Measurements from ENCODE around the gene RAB10. TPM values are rescaled to one million over a fixed set of nuclear protein-coding genes. Genes with fewer than 3 reads are reported as not detected.

RAB10 gene
- total and polyA plus RNA-seq, 2 of the 13 experiments (the other 11 are each of a cell fraction or from before 2014, with no cell fraction given): 48.2 to 120 TPM

DNA sequence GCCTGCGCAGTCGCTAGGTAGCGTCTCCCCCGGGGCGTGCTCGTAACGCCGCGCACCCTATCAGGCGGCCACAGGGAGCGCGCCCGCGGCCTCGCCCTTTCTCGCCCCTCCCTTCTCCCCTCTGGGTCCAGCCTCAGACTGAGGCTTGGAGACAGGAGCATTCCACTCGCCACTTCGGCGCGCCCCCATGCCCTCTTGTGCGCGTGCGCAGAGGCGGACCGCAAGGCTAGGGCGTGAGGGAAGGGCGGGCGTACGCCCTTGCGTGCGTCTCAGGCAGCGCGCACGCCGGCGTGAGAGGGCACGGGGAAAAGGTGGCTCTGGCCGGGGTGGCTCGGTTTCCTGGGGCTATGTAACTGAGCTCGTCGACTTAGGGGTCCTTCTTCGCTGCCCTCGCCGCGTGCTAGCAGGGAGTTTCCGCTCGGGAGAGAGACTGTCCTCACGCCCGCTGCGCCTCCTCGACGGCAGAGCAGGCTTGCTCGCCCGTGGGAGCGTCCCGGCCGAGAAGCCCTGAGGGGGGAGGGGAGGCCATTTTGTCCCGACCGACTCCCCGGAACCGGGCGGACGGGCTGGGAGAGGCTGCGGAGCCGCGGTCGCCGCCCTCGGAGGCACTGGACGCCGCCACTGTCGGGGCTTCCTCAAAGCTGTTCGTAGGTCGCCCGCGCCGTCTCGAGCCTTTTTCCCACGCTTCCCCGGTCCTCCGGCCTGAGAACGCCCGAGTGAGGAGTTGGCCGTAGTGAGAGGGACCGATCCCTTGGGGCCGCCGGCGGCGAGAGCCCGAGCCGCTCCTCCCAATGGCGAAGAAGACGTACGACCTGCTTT lies at the start of gene RAB10 (continued):
- no peak for TF ChIP-seq SMYD3 (CRISPR knock-in tag; IDR thresholded peaks at IDR 0.05)
- TF ChIP-seq, protein P1, sequence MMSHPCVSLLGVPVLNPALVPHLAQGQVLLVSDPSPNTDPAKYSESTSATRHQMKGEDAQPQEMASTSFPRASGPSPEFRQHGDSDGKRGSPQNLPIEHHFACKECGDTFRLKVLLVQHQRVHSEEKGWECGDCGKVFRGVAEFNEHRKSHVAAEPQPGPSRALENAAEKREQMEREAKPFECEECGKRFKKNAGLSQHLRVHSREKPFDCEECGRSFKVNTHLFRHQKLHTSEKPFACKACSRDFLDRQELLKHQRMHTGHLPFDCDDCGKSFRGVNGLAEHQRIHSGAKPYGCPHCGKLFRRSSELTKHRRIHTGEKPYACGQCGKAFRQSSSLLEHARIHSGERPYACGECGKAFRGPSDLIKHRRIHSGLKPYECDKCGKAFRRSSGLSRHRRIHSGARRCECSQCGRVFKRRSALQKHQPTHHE (CRISPR knock-in tag; IDR thresholded peaks at IDR 0.05; ENCODE audit: borderline replicate concordance): peak; percentile 97
- peak; percentile 76 for TF ChIP-seq ZZZ3 (CRISPR knock-in tag; IDR thresholded peaks at IDR 0.05; ENCODE audit: borderline replicate concordance)
- TF ChIP-seq, protein P2, sequence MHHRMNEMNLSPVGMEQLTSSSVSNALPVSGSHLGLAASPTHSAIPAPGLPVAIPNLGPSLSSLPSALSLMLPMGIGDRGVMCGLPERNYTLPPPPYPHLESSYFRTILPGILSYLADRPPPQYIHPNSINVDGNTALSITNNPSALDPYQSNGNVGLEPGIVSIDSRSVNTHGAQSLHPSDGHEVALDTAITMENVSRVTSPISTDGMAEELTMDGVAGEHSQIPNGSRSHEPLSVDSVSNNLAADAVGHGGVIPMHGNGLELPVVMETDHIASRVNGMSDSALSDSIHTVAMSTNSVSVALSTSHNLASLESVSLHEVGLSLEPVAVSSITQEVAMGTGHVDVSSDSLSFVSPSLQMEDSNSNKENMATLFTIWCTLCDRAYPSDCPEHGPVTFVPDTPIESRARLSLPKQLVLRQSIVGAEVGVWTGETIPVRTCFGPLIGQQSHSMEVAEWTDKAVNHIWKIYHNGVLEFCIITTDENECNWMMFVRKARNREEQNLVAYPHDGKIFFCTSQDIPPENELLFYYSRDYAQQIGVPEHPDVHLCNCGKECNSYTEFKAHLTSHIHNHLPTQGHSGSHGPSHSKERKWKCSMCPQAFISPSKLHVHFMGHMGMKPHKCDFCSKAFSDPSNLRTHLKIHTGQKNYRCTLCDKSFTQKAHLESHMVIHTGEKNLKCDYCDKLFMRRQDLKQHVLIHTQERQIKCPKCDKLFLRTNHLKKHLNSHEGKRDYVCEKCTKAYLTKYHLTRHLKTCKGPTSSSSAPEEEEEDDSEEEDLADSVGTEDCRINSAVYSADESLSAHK (CRISPR knock-in tag; IDR thresholded peaks at IDR 0.05; ENCODE audit: borderline replicate concordance): no peak
- TF ChIP-seq SAP130 (CRISPR knock-in tag; IDR thresholded peaks at IDR 0.05; ENCODE audit: low read depth): peak; percentile 96
- TF ChIP-seq ZNF180 (CRISPR knock-in tag; IDR thresholded peaks at IDR 0.05; ENCODE audit: borderline replicate concordance, low read depth): peak; percentile 52; the same call in 1 of the 2 replicates
- TF ChIP-seq ZNF672 (CRISPR knock-in tag; IDR thresholded peaks at IDR 0.05): no peak
- no peak; the same call in 1 of the 2 replicates for TF ChIP-seq BCL6 (CRISPR knock-in tag; IDR thresholded peaks at IDR 0.05)
- 0 out of 2 replicates have a peak, but pooled peaks have one; percentile 50 for TF ChIP-seq GATA4 (IDR thresholded peaks at IDR 0.05; ENCODE audit: borderline replicate concordance, low read depth)
- peak; percentile 50; the same call in 1 of the 2 replicates for TF ChIP-seq ZNF556 (CRISPR knock-in tag; IDR thresholded peaks at IDR 0.05; ENCODE audit: borderline replicate concordance)
- TF ChIP-seq, protein P3, sequence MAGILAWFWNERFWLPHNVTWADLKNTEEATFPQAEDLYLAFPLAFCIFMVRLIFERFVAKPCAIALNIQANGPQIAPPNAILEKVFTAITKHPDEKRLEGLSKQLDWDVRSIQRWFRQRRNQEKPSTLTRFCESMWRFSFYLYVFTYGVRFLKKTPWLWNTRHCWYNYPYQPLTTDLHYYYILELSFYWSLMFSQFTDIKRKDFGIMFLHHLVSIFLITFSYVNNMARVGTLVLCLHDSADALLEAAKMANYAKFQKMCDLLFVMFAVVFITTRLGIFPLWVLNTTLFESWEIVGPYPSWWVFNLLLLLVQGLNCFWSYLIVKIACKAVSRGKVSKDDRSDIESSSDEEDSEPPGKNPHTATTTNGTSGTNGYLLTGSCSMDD (CRISPR knock-in tag; IDR thresholded peaks at IDR 0.05): peak; percentile 66; the same call in 1 of the 2 replicates
- TF ChIP-seq RBM22 (optimal IDR thresholded peaks at IDR 0.05; ENCODE audit: low read length): peak; percentile 73
- TF ChIP-seq KAT8 (CRISPR knock-in tag; IDR thresholded peaks at IDR 0.05): peak; percentile 90
- TF ChIP-seq PCBP2 (optimal IDR thresholded peaks at IDR 0.05; ENCODE audit: low read depth, low read length, poor library complexity, severe bottlenecking): no peak
- peak; percentile 90 for TF ChIP-seq ZNF367 (CRISPR knock-in tag; IDR thresholded peaks at IDR 0.05; ENCODE audit: borderline replicate concordance)
- TF ChIP-seq HNF4A (CRISPR knock-in tag; IDR thresholded peaks at IDR 0.05): peak; percentile 24; the same call in 1 of the 2 replicates
- no peak for TF ChIP-seq GABPA (IDR thresholded peaks at IDR 0.05; ENCODE audit: low read depth, low read length)
- TF ChIP-seq GABPA (CRISPR knock-in tag; IDR thresholded peaks at IDR 0.05; ENCODE audit: low read depth): no peak
- TF ChIP-seq KDM6A (CRISPR knock-in tag; IDR thresholded peaks at IDR 0.05; ENCODE audit: low read depth): no peak; the same call in 1 of the 2 replicates
- no peak for TF ChIP-seq ZBTB1 (CRISPR knock-in tag; IDR thresholded peaks at IDR 0.05; ENCODE audit: borderline replicate concordance)
- TF ChIP-seq, protein P4, sequence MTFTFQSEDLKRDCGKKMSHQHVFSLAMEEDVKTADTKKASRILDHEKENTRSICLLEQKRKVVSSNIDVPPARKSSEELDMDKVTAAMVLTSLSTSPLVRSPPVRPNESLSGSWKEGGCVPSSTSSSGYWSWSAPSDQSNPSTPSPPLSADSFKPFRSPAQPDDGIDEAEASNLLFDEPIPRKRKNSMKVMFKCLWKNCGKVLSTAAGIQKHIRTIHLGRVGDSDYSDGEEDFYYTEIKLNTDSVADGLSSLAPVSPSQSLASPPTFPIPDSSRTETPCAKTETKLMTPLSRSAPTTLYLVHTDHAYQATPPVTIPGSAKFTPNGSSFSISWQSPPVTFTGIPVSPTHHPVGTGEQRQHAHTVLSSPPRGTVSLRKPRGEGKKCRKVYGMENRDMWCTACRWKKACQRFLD (CRISPR knock-in tag; IDR thresholded peaks at IDR 0.05; ENCODE audit: borderline replicate concordance): peak; percentile 94
- peak; percentile 21; the same call in 1 of the 2 replicates for TF ChIP-seq GZF1 (CRISPR knock-in tag; IDR thresholded peaks at IDR 0.05)
- TF ChIP-seq ATAD3A (CRISPR knock-in tag; IDR thresholded peaks at IDR 0.05): no peak
- no peak for TF ChIP-seq SYNCRIP (IDR thresholded peaks at IDR 0.05; ENCODE audit: insufficient read depth, low read depth, low read length)
- peak; percentile 93; the same call in 1 of the 2 replicates for TF ChIP-seq KLF11 (CRISPR knock-in tag; IDR thresholded peaks at IDR 0.05)

Measured in HepG2 (cell line).